COR-L47 (cell line): ENCODE measurements around the gene CORO1A.
"Not testable (repeated sequence)": the region's sequence is repeated elsewhere in the genome, so short reads cannot be mapped to it uniquely, and the experiment has no call there.

Experiments
- DNase-seq: peaks from one replicate; lab custom pipeline; 2025; lab: John Stamatoyannopoulos, UW

CORO1A gene

DNA sequence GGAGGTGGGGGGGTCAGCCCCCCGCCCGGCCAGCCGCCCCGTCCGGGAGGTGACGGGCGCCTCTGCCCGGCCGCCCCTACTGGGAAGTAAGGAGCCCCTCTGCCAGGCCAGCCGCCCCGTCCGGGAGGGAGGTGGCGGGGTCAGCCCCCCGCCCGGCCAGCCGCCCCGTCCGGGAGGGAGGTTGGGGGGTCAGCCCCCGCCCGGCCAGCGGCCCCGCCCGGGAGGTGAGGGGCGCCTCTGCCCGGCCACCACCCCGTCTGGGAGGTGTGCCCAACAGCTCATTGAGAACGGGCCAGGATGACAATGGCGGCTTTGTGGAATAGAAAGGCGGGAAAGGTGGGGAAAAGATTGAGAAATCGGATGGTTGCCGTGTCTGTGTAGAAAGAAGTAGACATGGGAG, 13.3 kb upstream of the CORO1A start:
- DNase-seq = not testable (repeated sequence)

DNA sequence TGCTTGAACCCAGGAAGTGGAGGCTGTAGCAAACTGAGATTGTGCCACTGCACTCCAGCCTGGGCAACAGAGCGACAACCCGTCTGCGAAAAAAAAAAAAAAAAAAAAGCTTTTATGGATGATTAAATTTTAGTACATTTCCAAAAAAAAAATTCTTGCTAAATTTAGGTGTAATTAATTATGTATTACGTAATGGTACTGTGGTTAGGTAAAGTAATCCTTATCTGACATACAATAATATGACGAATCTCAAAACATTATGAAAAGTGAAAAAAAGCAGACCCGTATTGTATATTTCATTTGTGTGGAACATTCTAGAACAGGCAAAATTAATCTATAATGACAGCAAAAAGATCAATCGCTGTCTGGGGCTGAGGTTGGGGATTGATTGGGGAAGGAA, 10.3 kb upstream of the CORO1A start:
- no peak for DNase-seq

DNA sequence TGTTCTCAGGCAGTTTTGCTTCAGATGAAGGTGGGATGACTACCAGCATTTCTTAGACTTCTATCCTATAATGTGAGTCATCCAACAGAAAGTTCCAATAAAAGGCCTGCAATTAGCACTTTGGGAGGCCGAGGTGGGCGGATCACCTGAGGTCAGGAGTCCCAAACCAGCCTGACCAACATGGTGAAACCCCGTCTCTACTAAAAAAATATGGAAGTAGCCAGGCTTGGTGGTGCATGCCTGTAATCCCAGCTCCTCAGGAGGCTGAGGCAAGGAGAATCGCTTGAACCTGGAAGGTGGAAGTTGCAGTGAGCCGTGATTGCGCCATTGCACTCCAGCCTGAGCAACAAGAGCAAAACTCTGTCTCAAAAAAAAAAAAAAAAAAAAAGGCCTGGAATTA, 6.5 kb upstream of the CORO1A start:
- DNase-seq = not testable (repeated sequence)

DNA sequence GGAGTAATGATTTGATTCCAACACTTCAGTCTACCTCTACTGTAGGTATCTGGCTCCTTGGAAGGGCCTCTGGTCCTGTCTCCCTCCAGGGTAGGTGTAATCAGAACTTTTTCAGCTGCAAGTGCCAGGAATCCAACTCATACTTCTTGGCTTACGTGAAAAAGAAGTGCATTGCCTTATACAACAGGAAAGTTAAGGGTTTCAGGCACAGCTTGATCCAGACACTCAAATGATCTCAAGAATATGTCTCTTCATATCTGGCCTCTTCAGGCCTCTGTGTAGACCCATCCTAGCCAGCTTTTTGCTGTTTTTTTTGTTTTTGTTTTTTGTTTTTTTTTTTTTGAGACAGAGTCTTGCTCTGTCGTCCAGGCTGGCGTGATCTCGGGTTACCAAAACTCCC, 4.2 kb upstream of the CORO1A start:
- no peak for DNase-seq

DNA sequence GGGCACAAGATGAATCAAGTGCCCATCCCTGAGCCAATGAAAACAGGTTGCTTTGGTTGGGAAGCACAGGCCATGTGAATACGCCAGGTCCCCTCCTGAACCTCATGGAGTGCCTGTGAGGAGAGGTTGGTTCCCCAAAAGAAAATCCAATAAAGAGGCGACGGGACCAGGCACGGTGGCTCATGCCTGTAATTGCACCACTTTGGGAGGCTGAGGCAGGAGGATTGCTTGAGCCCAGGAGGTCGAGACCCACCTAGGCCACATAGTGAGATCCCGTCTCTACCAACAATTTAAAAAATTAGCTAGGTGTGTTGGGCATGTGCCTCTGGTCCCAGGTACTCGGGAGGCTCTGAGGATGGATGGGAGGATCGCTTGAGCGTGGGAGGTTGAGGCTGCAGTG, 3.5 kb upstream of the CORO1A start:
- no peak for DNase-seq

DNA sequence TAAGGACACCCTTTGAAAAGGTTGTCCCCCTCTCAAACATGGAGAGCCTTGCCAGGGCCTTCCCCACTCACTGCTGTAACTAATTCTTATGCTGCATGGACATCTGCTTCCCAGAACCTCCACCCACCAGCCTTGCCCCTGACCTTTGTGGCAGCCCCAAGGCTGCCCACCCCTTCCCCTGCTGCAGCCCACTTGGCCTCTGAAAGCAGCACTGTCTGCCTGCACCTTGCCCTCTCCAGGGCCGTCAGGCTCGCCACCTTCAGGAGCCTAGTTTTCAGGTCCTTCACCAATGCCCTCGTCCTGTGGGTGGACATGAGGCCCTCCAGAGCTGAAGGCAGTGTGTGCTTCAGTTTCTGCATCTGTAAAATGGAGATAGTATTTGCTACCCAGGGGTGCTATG, 2.7 kb upstream of the CORO1A start:
- DNase-seq = no peak

DNA sequence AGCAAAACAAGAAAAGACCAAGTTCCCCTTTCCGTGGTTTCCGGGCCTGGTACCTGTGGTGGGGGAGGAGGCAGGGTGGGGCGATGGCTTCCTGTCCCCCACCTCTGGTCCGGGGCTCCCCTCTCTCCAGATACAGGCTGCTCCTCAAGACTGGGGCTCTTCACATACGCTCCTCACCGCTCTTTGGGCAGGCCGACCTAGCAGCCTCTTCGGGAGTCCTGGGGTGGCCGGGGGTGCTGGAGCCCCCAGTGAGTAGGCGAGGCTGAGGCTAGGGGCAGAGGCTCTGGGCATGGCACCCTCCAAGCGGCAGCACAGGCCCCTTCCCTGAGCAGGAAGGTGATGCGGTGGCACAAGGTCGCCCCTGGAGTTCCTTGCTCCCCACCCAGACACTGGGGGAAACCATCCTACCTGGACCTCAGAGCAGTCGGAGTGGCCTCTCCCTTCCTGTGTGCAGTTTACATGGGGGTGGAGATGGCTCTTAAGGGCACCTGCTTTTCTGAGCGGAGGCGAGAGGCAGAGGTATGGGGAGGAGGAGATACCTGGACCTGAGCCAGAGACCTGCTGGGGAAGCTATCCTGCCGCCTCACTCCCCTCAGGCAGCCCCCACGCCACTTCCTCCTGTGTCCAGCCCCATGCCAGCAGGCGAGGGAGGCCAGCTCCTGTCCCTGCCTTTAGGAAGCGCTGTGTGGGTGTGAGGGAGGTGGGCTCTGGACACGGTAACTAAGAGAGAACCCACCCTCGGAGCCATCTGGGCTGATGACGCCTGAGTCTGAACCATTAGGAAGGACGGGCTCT, 891 bp downstream of the CORO1A start:
- DNase-seq = peak; percentile 85

DNA sequence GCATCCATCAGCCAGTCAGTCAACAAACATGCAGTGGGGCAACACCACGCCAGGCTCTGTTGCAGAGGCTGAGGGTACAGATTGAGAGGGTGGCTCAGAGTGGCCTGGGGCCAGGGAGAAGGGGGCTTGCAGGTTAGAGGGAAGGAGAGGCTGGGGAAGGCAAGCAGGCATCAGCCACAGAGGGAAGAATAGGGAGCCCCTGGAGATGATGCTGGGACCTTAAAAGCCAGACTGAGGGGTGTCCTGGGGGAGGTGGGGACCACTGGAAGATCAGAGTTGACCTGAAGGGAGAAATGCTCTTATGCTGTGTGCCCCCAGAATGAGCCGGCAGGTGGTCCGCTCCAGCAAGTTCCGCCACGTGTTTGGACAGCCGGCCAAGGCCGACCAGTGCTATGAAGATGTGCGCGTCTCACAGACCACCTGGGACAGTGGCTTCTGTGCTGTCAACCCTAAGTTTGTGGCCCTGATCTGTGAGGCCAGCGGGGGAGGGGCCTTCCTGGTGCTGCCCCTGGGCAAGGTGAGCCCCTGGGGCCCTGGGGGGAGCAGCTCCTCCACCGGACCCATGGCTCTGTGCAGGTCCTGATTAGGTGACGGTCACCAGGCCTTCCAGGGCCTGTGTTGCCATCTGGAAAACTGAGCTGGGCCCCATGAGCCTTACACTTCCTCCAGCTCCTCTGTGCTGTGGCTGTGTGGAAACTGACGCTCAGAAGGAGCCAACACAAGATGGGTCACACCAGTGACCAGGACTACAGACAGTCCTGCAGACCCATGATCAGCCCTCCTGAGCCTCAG, 1.7 kb downstream of the CORO1A start:
- no peak for DNase-seq

DNA sequence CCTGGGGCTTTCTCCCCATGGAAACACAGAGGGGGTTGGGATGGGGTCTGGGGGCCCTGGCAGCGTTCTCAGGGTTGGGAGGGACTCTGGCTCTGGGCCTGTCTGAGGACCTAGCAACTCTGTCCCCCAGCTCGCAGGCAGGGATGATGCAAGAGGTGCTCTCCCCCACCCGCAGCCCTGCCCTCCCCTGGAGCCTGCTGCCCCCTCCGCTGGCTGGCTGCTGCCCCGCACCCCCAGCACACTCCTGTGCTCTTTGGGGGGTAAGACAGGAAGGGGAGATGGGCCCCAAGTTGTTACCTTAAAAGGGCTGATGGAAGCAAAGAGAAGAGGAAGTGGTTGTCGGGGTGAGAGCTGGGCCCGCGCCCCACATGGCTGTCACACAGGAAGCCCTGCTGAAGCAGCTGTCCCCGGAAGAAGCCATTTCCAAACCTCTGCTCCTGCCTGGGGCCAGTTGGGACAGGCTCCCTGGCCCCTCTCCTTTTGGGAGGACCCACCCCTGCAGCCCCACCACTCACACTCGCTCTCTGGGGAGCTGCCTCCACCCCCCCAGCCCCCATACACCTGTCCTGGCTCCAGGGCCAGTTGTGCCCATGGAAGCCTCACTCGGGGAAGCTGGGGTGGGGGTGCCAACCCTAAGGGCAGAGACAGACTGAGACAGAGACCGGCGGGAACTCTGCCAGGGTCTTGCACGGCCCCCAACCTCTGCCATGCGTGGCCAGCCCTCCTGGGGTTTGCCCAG, 2.5 kb downstream of the CORO1A start:
- DNase-seq = no peak

DNA sequence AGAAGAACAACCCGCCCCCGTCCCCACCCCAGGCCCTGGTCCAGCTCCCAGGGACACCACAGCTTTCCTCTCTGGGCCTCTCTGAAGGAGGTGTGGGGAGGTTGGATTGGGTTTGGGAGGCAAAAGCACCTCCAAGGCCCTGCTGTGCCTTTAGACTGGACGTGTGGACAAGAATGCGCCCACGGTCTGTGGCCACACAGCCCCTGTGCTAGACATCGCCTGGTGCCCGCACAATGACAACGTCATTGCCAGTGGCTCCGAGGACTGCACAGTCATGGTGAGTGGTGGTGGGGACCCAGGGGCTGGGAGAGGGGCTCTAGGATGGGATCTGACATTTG, 3.0 kb downstream of the CORO1A start:
- DNase-seq = no peak

DNA sequence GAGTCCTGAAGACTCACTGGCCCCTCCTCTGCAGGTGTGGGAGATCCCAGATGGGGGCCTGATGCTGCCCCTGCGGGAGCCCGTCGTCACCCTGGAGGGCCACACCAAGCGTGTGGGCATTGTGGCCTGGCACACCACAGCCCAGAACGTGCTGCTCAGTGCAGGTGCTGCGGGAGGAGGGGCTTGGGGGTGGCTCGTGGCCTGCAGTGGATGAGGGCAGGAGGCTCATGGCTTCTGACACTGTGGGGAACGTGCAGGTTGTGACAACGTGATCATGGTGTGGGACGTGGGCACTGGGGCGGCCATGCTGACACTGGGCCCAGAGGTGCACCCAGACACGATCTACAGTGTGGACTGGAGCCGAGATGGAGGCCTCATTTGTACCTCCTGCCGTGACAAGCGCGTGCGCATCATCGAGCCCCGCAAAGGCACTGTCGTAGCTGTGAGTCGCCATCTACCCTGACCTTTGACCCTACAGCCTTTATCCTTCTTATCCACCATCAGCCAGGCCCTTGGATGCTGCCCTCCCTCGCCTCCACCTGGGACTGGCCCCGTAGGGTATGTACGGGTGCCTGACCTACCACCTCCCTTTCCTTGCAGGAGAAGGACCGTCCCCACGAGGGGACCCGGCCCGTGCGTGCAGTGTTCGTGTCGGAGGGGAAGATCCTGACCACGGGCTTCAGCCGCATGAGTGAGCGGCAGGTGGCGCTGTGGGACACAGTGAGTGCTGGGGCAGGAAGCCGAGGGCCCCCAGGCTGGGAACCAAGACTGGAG, 3.6 kb downstream of the CORO1A start:
- DNase-seq = no peak

DNA sequence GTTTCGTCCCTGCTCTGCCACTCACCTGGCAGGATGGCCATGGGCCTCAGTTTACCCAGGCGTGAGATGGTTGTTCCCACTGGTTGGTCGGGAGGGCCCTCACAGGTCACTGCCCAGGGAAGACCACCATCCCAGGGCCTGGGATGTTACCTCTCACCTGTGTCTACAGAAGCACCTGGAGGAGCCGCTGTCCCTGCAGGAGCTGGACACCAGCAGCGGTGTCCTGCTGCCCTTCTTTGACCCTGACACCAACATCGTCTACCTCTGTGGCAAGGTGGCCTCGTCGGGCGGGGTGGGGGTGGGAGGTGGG, 4.1 kb downstream of the CORO1A start:
- DNase-seq = no peak

DNA sequence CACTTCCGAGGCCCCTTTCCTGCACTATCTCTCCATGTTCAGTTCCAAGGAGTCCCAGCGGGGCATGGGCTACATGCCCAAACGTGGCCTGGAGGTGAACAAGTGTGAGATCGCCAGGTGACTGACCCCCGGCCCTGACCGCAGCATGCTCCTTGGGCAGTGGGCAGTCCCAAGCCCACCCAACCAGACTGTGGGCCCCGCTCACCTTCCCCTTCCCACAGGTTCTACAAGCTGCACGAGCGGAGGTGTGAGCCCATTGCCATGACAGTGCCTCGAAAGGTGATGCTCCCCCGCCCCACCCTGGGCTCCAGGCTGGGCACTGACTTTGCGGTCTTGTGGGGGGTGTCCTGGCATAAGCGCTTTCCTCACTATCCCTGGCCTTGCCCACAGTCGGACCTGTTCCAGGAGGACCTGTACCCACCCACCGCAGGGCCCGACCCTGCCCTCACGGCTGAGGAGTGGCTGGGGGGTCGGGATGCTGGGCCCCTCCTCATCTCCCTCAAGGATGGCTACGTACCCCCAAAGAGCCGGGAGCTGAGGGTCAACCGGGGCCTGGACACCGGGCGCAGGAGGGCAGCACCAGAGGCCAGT, 4.7 kb downstream of the CORO1A start:
- no peak for DNase-seq

DNA sequence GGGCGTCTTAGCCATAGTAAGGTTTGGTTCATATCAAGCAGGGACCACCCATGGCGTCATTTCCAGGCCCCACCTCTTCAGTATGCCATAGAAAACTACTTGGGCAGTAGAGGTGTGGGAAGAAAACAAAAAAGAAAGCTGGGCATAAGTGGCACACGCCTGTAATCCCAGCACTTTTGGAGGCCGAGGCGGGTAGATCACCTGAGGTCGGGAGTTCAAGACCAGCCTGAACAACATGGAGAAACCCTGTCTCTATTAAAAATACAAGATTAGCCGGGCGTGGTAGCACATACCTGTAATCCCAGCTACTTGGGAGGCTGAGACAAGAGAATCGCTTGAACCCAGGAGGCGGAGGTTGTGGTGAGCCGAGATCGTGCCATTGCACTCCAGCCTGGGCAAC, 7.8 kb downstream of the CORO1A start:
- DNase-seq = not testable (repeated sequence)

DNA sequence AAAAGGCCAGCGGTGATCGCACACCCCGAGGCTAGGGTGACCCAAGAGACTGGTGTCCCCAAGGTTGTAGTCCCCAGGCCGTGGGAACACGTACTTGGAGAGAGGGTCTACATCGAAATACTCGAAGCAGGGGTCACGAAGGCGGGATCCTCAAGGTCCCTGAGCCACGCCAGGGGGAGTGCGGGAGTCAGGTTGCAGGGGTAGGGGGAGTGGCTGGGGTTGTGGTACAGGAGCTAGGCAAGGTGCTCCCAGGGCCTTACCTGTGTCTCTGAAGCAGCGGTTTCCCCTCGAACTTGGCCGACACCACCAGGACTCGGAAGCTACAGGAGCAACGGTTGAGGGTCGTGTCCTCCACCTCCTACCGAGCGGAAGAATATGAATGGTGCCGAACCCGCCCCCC, 9.7 kb downstream of the CORO1A start:
- DNase-seq = not testable (repeated sequence)

DNA sequence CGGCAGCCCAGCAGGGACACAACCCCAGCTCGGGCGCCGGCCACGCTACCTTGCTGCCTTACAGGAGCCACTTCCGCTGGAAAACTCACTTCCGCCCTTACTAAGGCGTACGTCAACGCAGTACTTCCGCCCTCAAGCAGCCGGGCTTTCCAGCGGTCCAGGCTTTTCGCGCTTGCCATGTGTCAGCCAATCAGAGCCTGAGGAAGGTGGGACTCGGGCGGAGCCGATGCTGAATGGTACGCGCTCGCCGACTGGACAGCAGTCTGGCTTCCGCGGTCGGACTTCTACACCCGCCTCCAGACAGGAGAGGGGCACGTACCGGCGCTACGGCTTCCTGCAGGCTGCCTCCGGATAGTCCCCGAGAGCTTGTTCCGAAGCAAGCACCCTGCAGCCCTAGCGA, 10.2 kb downstream of the CORO1A start, which contains the start of the genes BOLA2B and SLX1A:
BOLA2B (minus strand) TSS at position 52 of the 400 bp plus-strand sequence. CDS start 71 bp downstream, outside the sequence.
SLX1A (plus strand) TSS at position 261 of the 400 bp plus-strand sequence. CDS start 210 bp downstream, outside the sequence.
- DNase-seq = not testable (repeated sequence)

DNA sequence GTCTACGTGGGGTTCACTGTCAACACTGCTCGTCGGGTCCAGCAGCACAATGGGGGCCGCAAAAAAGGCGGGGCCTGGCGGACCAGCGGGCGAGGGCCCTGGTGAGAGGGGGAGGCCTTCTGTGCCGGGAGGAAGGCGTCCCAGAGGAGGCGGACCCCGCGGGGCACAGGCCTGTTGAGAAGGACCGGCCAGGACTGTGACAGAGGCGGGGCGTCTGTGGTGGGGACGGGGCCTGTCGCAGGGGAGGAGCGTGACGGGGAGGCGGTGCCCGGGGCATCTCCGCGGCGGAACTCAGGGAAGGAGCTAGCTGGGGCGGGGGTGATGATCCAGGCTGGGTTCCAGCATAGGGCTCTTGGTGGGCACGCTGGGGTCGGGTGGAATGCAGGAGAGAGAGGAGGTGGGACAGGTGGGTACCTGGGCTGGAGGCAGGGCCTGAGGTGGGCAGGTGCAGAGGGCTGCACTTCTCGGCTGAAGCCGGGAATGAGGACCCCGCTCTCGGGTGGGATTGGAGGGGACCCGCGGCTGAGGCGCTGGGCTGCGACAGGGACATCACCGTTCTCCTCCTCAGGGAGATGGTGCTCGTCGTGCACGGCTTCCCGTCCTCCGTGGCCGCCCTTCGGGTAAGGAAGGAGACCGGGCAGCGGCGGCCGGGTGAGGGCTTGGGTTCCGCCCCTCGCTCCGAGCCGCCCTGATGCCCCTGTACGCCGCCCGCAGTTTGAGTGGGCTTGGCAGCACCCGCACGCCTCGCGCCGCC, 10.9 kb downstream of the CORO1A start:
- DNase-seq = not testable (repeated sequence)

DNA sequence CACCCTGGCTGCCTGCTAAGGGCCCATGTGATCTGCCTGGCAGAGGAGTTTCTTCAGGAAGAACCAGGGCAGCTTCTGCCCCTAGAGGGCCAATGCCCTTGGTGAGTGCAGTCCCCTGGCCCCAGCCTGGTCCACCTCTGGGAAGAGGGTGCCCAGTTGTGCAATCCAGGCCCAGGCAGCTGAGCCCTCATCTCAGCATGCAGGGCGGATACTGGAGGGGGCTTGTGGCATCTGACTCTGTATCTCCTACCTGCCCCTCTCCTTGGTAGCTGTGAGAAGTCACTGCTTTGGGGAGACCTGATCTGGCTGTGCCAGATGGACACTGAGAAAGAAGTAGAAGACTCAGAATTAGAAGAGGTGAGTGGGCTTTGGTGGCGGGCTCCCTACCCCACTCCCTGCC, 13.6 kb downstream of the CORO1A start:
- not testable (repeated sequence) for DNase-seq

DNA sequence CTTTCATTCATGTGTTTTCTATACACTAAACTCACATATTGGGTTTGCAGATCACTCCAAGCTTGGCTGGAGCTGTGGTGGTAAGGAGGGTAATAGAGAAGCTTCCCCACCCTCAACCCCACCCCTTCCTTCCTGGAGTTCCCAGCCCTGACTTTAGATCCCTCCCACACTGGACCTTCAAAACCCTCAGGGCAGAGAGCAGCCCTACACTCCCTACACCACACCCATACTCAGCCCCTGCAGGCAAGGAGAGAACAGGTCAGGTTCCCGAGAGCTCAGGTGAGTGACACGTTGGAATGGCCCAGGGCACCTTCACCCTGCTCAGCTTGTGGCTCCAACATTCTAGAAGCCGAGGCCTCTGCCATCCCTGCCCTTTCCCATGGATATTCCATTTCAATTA, 15.6 kb downstream of the CORO1A start, which contains the start of gene SULT1A3:
SULT1A3 (plus strand) TSS at position 207 of the 400 bp plus-strand sequence. CDS start 1,474 bp downstream, outside the sequence.
- DNase-seq = not testable (repeated sequence)

DNA sequence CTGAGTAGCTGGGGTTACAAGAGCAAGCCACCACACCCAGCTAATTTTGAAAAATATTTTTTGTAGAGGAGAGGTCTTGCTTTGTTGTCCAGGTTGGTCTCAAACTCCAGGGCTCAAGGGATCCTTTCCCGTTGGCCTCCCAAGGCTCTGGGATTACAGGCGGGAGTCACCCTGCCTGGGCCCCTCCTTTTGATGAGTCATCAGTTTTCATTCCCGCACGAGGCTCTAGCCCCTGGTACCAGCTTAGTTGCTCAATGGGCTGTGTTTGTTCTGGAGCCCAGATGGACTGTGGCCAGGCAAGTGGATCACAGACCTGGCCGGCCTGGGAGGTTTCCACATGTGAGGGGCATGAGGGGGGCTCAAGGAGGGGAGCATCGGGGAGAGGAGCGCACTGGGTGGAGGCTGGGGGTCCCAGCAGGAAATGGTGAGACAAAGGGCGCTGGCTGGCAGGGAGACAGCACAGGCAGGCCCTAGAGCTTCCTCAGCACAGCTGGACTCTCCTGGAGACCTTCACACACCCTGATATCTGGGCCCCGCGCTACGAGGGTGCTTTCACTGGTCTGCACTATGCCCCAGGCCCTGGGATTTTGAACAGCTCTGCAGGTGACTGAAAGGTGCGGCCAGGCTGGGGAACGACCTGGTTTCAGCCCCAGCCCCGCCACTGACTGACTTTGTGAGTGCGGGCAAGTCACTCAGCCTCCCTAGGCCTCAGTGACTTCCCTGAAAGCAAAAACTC, 16.4 kb downstream of the CORO1A start:
- DNase-seq = not testable (repeated sequence)
